Erythroblast (primary cell): ENCODE data around the gene MS4A18.

Source experiments
- DNase-seq, 2 experiments: peaks; one replicate each; lab custom pipeline; 2025; lab: John Stamatoyannopoulos, UW
- GATA1 ChIP-seq: IDR thresholded peaks from 2 replicates; pipeline ENCODE4 v1.6.1; 2011; ENCODE audit warnings: low read depth, mild to moderate bottlenecking, control low read depth, low read length, moderate library complexity
- POLR2A ChIP-seq: IDR thresholded peaks from 2 replicates; pipeline ENCODE4 v1.6.1; 2011; ENCODE audit warnings: mild to moderate bottlenecking, low read length

MS4A18 gene

DNA sequence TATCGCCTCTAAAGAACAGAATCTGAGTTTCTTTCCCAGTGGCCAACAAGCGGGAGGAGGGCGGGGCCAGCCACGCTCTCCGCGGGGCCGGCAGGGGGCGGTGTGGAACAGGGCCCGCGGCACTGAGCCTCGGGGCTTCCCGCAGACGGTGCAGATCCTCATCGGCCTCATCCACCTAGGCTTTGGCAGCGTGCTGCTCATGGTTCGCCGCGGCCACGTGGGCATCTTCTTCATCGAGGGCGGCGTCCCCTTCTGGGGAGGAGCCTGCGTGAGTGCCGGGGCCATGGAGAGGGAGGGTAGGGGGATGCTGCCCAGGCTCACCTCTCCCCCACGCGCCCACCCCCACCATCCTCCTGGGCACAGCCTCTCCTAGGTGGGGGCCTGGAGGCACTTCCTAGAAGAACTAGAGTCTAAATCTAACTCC, 42.9 kb downstream of the MS4A18 start:
- peak; percentile 31 to 50 for DNase-seq
- TF ChIP-seq GATA1 = no peak
- no peak for TF ChIP-seq POLR2A

DNA sequence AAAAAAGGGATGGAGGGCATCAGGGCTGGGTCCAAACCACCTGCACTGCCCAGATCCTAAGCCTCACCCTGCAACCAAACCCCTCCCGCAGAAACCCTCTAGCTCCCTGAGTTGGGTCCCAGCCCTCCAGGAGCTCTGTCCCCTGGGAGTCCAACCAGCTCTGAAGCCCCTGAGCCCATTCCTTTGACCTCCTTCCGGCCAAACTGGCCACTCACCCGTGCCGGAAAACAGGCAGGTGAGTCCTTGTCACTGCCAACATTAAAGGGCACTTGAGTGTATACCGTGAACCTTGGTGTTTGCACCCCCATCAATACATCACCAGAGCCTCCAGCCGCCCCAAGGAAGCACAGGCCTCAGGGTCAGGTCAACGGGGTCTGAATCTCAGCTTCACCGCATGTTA, 43.7 kb downstream of the MS4A18 start:
- TF ChIP-seq GATA1 (no peak), POLR2A (no peak)

DNA sequence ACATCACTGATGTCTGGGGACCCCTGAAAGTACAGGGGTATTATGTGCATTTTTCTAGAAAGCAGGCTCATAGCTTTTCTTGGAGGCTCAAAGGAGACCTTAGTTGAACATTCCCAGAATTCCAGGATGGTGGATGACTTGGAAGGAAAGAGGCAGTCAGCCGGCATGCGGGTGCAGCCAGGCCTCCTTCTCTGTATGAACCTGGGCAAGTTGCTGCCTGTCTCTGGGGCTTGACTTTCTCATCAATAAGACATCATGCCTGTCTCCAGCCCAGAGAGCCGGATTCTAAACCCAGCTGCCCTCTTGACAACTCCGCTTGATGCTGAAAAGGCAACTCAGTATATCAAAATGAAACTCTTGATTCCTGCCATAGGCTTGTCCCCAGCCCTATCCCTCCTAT, 44.8 kb downstream of the MS4A18 start:
- no peak for TF ChIP-seq POLR2A
- TF ChIP-seq GATA1 = no peak
- no peak for DNase-seq

More for the DNA sequence above, 43.7 kb downstream of the MS4A18 start:
- DNase-seq = no peak

DNA sequence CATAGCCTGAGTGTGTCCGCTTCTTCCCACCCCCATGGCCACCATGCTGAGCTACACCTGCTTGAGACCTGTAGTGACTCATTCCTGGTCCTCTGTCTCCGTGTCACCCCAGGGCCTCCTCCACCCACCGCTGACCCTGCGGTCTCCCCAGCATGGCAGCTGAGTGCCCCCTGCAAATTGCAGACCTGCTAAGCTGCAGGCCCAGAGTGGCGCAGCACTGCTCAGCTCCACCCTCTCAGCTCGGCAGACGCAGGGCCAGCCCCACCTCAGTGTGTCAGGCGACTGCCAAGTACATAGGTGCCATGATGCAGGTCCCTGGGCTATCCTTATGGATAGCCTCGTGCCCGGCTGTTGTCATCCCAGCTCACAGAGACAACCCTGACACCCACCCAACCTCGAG, 45.3 kb downstream of the MS4A18 start:
- no peak for TF ChIP-seq GATA1
- DNase-seq = no peak

DNA sequence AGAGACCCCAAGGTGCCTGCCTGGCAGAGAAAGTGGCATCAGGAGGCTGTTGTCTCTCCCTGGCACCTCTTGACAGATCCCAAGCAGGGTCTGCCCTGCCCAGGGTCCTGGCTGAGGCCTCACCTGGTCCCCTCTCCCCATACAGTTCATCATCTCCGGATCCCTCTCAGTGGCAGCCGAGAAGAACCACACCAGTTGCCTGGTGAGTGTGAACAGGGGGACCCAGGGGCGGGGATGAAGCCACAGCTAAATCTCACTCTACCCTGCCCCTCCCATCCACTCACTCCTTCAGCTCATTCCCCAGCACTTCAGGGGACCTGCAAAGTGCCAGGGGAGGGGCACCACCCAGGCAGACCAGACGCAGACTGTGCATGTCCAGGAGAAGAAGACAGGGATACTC, 46.6 kb downstream of the MS4A18 start:
- no peak for DNase-seq

GRCh38 chr11:60771879-60772525, 47.5 kb downstream of the MS4A18 start:
- no peak for TF ChIP-seq POLR2A
- TF ChIP-seq GATA1 = no peak
- DNase-seq = no peak

More for the DNA sequence above, 46.6 kb downstream of the MS4A18 start:
- TF ChIP-seq GATA1 = no peak
- TF ChIP-seq POLR2A = no peak

DNA sequence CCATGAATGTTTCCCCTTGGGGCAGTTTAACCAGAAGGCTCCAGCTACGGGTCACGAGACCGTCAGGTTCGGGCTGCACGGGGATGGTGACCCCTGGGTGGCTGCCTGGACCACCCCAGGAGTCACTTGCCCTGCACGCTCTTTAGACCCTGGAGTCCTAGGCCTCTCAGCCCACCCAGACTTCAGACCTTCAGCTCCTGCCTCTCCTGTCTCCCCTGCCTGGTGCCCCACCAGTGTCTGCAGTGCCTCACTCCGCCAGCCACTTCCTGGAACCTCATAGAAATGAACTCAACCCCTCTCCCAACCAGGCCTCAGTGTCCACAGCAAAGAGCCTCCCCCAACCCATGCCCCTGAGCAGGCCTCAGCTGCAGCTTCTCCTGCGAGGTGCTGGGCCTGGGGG, 48.1 kb downstream of the MS4A18 start:
- TF ChIP-seq GATA1 = no peak
- TF ChIP-seq POLR2A = no peak
- DNase-seq = no peak

DNA sequence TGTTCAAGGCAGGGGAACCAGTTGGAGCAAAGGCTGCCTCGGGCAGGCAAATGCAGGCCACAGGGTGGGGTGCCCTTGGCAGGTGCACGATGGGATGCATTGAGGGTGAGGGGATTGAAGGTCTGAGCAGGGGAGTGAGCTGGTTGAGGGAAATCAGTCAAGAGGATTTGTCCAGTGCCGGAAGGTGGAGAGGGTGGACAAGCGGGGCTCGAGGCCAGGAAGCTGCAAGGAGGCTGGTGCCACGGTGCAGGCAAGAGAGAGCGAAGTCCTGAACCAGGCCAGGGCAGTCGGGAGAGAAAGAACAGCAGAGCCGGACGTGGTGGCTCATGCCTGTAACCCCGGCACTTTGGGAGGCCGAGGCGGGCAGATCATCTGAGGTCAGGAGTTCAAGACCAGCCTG, 50.2 kb downstream of the MS4A18 start:
- DNase-seq = no peak

GRCh38 chr11:60775420-60775961, 51.0 kb downstream of the MS4A18 start:
- DNase-seq = peak; percentile 82 to 88
- TF ChIP-seq POLR2A = no peak
- TF ChIP-seq GATA1 = no peak

More for the DNA sequence above, 50.2 kb downstream of the MS4A18 start:
- TF ChIP-seq GATA1 = no peak
- no peak for TF ChIP-seq POLR2A

DNA sequence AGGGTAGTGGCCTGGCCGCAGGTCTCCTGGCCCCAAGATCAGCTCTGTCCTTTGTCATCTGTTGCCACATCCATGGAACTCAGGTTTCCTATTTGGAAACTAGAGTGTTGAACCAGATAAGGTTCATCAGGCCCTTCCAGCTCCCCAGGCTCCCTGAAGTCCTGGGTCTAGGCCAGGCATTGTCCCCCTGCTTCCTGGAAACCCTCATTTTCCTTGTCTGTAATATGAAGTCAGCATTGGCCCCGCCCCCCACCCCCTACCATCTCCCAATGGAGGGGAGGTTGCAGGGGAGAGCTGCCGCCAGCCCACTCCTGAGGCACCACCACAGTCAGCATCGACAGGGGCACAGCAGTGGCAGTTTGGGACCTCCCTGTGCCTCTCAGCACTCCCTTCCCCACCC, 51.6 kb downstream of the MS4A18 start:
- no peak for TF ChIP-seq POLR2A
- TF ChIP-seq GATA1 = no peak
- DNase-seq = no peak

DNA sequence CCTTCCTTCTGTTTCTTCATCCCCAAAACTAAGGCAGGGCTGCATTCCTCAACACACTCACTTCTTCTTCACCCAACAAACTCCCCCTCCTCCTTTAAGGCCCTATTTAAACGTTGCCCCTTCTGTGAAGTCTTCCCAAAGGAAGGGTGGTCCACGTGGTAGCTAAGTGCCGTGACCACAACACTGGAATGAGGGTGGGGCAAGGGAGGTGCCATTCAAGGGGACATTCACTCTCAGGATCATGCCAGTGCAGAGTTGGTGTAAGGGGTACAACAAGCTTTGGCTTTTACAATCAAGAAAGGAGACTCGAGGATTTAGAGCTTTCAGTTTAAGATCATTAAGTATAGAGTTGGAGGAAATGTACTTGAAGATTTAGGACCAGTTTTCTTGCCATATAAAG, 52.6 kb downstream of the MS4A18 start:
- DNase-seq = no peak
- no peak for TF ChIP-seq GATA1
- no peak for TF ChIP-seq POLR2A

GRCh38 chr11:60777572-60777971, 53.1 kb downstream of the MS4A18 start:
- no peak for TF ChIP-seq GATA1
- TF ChIP-seq POLR2A = no peak
- no peak for DNase-seq

DNA sequence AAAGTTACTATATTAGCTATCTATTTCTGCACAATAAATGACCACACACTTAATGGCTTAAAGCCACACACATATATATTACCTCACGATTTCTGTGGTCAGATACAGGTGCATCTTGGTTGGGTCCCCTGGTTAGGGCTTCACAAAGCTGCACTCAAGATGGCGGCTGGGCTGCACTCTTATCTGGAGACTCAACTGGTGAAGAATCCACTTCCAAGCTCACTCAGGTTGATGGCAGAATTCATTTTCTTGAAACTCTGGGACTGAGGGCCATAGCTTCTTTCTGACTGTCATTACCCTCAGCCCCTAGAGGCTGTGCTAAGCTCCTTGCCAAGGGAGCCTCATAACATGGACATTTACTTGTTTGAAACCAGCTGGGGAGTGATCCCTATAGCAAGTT, 55.5 kb downstream of the MS4A18 start:
- DNase-seq = no peak
- TF ChIP-seq POLR2A = no peak
- TF ChIP-seq GATA1 = no peak

- TF ChIP-seq POLR2A = no peak
- TF ChIP-seq GATA1 = no peak
- DNase-seq = no peak
These were observed 56.3 kb downstream of the MS4A18 start for GRCh38 chr11:60780774-60781173.

DNA sequence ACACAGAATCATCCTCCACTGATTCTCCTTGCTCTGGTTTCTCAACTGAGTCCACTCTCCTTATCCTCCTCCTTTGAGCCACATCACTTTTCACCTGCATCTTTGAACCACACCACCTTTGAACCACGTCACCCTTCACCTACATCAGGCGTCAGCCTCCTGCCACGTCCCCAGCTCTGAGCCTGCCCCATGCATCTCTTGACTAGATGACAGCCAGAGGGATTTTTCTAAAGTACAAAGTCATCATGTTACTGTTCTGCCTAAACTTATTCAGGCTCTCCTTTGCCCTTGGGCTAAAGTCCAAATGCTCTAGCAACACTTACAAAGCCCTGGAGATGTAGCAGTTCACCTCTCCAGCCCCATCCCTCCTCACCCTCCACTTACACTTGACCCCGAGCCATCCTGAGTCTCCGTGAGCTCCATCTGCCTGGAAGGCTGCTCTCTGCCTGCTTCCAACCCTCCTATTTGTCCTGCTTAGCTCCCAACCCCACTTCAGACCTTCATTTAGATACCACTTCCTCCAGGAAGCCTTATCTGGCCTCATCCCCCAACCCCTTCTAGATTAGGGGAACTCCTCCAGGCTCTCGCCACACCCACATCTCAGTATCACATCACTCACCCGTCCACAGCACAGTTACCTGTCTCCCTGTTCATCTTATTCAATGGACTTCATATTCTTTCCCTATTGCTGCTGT, 56.9 kb downstream of the MS4A18 start:
- no peak for DNase-seq

More for the DNA sequence above, 56.9 kb downstream of the MS4A18 start:
- TF ChIP-seq POLR2A = no peak
- no peak for TF ChIP-seq GATA1
